WI38 (cell line): ENCODE results near the gene RASL10A.

ENCODE experiments used
- H3K4me3 ChIP-seq: 2 replicates; pipeline ENCODE4 v1.5.1; 2011; ENCODE audit warnings: low read depth, mild to moderate bottlenecking, control low read depth, low read length
- CTCF ChIP-seq: IDR thresholded peaks from 2 replicates; pipeline ENCODE4 v1.5.1; 2012; ENCODE audit warnings: low read depth, mild to moderate bottlenecking, control low read depth, low read length

The RASL10A gene

GRCh38 chr22:29301716-29302401 is 13.6 kb downstream of the RASL10A start:
- H3K4me3 ChIP-seq, result no peak overlapping the region
- no peak for TF ChIP-seq CTCF

GRCh38 chr22:29300807-29301601 is 14.5 kb downstream of the RASL10A start:
- TF ChIP-seq CTCF, result no peak
- no peak overlapping the region for H3K4me3 ChIP-seq

- H3K4me3 ChIP-seq, result no peak overlapping the region
- no peak for TF ChIP-seq CTCF
These were observed 15.1 kb downstream of the RASL10A start for GRCh38 chr22:29300467-29300806.

- no peak for TF ChIP-seq CTCF
- no peak overlapping the region for H3K4me3 ChIP-seq
These were observed 16.2 kb downstream of the RASL10A start for GRCh38 chr22:29299136-29299900.

- H3K4me3 ChIP-seq, result no peak overlapping the region
- TF ChIP-seq CTCF, result no peak
These were observed 16.9 kb downstream of the RASL10A start for GRCh38 chr22:29298641-29299040.

- H3K4me3 ChIP-seq, result no peak overlapping the region
- no peak for TF ChIP-seq CTCF
These were observed 23.1 kb downstream of the RASL10A start for GRCh38 chr22:29292379-29292778.

GRCh38 chr22:29291215-29291614 is 24.3 kb downstream of the RASL10A start:
- H3K4me3 ChIP-seq, result no peak overlapping the region
- TF ChIP-seq CTCF, result no peak
